GM12891 (cell line): ENCODE measurements around the gene CMTM2.
"Not testable (repeated sequence)": the region's sequence is repeated elsewhere in the genome, so short reads cannot be mapped to it uniquely, and the experiment has no call there.

ENCODE experiments used
- DNase-seq: peaks from one replicate; pipeline ENCODE4 v3.0.0; 2011; ENCODE audit warnings: low spot score; ENCODE audit not compliant: insufficient read length
- FAIRE-seq: peaks from 2 replicates; lab custom pipeline; 2011; peaks lifted over from hg19 to GRCh38; lab: Jason Lieb, UNC
- PAX5 ChIP-seq: IDR thresholded peaks from 2 replicates; pipeline ENCODE4 v1.6.1; 2011; ENCODE audit warnings: low read length, moderate library complexity, mild to moderate bottlenecking; ENCODE audit not compliant: insufficient read depth, severe bottlenecking
- POLR2A ChIP-seq: IDR thresholded peaks from 2 replicates; pipeline ENCODE4 v1.6.1; 2011; ENCODE audit warnings: low read depth, low read length, control low read depth
- POLR2AphosphoS5 ChIP-seq: IDR thresholded peaks from 2 replicates; pipeline ENCODE4 v1.6.1; 2011; ENCODE audit warnings: low read depth, low read length, control low read depth
- POU2F2 ChIP-seq: IDR thresholded peaks from 2 replicates; pipeline ENCODE4 v1.6.1; 2011; ENCODE audit warnings: low read depth, mild to moderate bottlenecking, control low read depth, low read length, moderate library complexity
- SPI1 ChIP-seq: IDR thresholded peaks from 2 replicates; pipeline ENCODE4 v1.6.1; 2011; ENCODE audit warnings: low read depth, low read length, control low read depth
- TAF1 ChIP-seq: IDR thresholded peaks from 2 replicates; pipeline ENCODE4 v1.6.1; 2011; ENCODE audit warnings: low read depth, low read length, control low read depth

The CMTM2 gene

DNA sequence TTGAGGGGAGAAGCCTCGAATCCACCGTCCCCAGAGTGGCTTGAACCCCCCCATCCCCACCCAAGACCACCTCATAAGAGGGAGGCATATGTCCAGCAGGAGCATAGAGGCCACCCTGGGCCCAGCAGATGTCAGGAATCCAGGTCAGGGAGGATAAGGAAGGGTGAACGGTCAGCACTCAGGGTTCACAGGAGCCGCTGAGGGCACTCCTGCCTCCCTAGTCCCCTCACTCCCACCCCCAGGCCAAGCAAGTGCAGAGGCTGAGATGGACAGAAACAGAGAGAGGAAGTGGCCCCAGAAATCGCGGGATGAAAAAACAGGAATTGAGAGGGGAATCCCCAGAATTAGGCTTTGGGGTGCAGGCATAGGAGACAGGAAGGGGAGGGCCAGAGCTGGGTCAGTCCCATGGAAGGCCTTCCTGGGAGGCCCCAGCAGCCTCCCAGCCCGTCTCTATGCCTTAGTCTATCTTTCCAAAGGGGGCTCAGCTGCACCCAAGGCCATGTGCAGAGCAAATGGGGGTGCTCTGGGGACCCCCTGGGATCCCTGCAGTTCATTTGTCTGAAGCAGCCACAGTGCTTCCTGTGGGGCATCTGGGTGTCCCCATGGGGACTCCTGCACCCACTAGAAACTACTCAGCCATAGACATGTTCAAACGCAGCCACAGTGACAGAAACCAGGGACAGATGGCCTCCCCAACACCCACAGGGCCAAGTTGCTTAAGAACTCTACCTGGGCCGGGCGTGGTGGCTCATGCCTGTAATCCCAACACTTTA is 26.9 kb downstream of the CMTM2 start:
- TF ChIP-seq POLR2A (no peak), PAX5 (peak; percentile 52), SPI1 (peak; percentile 80)
- FAIRE-seq: peak; percentile 81
- DNase-seq: no peak

DNA sequence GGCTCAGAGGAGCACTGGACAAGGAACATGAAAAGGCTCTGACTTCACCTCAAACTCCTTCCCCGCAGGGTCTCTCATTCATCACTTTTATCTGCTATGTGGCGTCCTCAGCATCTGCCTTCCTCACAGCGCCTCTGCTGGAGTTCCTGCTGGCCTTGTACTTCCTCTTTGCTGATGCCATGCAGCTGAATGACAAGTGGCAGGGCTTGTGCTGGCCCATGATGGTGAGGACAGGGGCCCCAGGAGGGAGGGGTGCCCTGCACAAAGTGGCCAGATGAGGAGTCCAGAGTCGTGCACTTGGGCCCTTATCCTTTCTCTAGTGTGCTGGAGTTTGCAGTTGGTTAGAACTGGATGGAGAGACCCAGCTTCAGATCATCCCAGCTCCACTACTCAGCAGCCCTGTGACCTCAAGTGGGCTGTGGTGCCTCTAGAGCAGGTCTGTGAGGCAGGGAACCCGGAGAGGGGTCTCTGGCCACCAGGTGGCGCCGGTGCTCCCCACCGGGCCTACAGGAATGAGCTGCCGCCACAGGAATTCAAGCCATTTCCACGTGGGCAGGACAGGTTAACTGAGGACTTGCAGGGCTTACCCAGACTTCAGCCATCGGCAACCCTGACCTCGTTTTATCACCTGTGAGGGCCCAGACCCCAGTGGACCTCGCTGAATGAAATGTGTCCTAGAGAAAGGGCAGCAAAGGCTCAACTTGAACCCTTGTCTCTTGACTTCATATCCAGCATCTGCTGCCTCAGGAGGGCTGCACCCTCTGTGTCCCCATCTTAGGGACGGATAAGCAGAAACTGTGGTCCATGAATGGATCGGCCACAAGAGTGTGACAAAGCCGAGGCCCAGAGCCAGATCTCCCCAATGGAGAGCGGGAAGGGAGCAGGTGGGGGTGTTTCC is 29.2 kb downstream of the CMTM2 start:
- TF ChIP-seq POU2F2 (no peak), SPI1 (no peak), PAX5 (no peak), POLR2AphosphoS5 (no peak), TAF1 (no peak), POLR2A (no peak)
- FAIRE-seq (peak; percentile 88), DNase-seq (peak; percentile 93)

DNA sequence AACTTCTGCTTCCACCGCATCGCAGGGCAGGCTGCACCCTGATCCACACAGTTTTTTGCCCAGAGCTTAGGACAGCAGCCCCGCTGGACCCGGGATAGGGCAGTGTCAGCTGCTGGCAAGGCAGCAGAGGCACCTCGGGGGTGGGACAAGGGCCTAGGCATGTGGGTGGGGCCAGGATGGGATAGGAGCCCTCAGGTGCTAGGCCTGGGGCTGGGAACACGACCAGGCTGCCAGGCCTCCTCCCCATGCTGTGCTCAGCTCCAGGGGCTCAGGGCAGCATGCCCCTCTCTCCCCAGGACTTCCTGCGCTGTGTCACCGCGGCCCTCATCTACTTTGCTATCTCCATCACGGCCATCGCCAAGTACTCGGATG is 29.9 kb downstream of the CMTM2 start:
- FAIRE-seq: no peak
- no peak for DNase-seq
- TF ChIP-seq POU2F2 (no peak), POLR2AphosphoS5 (no peak), TAF1 (no peak), SPI1 (no peak), PAX5 (no peak), POLR2A (no peak)

DNA sequence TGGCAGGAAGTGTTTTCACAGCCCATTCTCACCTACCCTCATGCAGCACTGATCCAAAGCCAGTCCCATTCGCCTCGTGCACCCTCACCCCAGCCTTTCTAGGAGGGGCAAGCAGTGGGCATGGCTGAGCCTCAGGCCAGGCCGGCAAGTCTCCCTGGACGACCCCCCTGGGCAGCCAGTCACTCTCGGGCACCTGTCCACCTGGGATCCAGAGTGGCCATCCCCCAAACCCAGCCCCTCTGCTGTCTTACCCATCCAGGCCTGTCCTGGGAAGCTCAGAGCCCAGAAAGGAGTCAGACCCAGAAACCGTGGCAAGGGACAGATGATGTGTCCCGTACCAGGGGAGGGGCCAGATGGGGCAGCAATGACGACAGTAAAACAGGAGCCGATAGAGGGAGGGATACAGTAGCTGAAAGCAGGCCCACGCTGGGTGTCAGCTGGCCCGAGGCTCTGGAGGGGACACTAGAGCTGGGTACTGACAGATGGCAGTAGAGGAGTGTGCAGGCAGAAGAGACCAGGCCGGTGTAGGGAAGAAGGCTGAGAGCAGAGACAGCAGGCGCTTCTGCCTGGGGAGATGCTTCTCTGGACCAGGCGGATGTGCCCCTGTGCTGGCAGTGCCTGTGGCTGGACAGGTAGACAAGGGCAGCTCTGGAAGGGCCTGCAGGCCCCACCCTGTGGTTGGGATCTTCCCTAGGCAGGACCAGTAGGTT is 31.0 kb downstream of the CMTM2 start:
- DNase-seq (no peak), FAIRE-seq (no peak)
- TF ChIP-seq PAX5: no peak
- TF ChIP-seq SPI1: no peak
- no peak for TF ChIP-seq POU2F2
- no peak for TF ChIP-seq POLR2AphosphoS5
- no peak for TF ChIP-seq POLR2A
- TF ChIP-seq TAF1: no peak

DNA sequence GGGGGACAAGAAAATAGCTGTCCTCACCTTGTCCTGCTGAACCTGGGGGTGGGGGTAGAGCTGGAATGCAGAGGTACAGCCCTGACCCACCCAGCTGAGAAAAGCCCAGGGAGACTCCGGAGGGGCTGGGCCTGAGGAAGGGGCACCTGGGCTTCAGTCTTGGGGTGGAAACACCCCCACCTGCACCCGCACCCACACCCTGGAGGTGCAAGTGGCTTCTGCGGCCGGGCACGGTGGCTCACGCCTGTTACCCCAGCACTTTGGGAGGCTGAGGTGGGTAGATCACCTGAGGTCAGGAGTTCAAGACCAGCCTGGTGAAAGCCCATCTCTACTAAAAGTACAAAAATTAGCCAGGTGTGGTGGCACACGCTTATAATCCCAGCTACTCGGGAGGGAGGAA is 32.6 kb downstream of the CMTM2 start:
- FAIRE-seq, DNase-seq: not testable (repeated sequence)

DNA sequence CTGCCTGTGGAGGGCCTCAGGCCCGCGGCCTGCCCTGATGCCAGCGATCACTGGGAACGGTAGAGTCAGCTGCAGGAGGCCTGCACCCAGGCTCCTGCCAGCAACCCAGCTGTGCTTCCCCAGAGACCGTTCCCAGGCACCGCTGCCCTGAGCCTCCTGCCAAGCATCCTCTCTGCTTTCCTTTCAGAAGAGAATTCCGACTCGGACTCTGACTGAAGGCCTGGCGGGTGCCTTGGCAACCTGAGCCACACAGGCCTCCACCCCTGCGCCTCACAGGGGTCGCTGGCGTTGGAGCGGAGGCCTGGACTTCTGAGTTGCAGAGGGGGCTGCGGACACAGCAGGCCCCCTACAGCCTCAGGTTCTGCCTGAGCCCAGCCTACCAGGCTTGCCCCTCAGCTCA is 33.2 kb downstream of the CMTM2 start:
- no peak for TF ChIP-seq POLR2AphosphoS5
- TF ChIP-seq TAF1: no peak
- TF ChIP-seq PAX5: no peak
- no peak for TF ChIP-seq POLR2A
- TF ChIP-seq SPI1: no peak
- TF ChIP-seq POU2F2: no peak
- FAIRE-seq (no peak), DNase-seq (no peak)

DNA sequence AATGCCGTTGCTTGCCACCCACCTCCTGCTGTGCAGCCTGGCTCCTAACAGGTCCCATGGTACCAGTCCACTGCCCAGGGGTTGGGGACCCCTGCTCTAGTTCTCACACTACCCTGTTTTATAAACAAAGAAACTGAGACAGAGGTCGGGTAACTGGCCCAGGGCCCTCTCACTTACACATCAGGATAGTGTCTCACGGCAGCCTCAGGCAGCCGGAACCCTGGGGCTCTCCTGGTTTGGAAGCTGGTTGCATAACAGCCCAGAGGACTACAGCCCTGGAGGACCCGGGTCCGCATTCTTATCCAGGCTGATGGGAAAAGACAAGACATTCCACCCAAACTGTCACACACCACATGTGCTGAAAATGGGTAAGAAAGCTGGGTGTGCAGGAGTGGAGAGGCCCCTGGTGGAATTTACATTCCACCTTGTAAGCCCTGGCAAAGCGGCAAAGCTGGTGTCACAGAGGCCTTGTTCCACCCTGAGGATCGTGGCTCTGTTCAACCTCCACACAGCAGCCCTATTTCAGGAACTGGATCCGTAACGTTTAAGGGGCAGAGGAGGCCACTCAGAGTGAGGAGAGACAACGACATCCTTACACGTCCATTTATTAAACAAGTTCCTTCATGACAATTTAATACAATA is 35.0 kb downstream of the CMTM2 start:
- no peak for FAIRE-seq
- TF ChIP-seq POLR2A (no peak), TAF1 (no peak), POLR2AphosphoS5 (no peak), PAX5 (no peak), POU2F2 (no peak)

DNA sequence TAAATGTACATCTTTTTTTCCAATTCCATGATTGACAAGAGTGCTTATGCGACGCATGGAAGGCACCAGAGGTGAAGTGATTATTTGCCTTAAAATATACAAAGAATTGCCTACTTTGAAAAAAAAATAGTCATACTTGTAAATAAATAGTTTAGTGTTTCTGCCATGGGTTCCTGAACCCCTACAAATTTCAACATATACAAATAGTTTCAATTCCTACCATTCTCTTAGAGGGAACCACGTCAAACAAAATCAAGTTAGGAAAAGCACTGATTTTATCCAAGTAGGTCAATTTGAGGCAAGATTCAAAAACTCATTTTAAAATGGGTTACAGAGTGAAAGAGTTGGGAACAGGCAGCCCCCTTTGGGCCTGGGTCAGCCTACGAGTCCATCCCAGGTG is 36.9 kb downstream of the CMTM2 start:
- TF ChIP-seq SPI1 (no peak), PAX5 (no peak), POLR2A (no peak), POLR2AphosphoS5 (no peak), TAF1 (no peak), POU2F2 (no peak)
- FAIRE-seq (no peak), DNase-seq (no peak)

More for the DNA sequence above, 35.0 kb downstream of the CMTM2 start:
- no peak for DNase-seq

DNA sequence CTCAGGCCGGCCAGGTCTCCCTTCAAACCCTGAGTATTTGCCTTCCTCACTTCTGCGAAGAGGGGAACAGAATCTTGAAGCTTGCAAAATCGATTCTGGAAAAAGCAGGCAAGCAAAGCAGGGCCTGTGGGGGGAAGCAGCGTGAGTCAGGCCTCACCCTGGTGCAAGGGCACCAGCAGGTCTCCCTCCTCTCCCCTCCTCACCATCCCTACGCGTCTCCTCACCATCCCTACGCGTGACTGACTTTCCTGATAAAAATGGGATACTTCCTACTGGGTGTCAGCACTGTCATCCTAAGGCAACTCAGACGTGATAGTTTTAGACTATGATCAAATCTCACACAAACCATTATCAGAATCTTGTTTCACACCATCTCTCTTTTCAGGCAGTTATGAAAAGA is 37.3 kb downstream of the CMTM2 start:
- DNase-seq (no peak), FAIRE-seq (no peak)
- TF ChIP-seq POLR2A (no peak), PAX5 (no peak), POU2F2 (no peak)

DNA sequence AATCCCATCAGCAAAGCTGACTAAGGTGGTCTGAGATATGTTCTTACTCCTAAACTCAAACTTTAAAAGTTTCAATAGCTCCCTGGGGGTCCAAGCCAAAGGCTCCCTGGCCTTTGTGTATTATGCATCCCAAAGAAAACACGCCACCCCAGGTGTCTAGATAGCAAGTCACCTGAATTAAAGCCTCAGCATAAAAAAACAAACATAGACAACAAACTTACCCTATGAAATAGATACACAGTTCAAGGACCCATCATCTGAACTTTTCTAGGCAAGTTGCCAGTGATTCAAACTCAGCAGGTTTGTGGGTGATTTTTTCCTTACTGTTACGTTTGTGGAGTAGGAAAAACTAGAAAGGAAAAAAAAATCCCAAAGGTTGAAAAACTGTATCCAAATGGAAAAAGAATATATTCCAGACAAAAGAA is 37.8 kb downstream of the CMTM2 start:
- DNase-seq: no peak
- TF ChIP-seq POU2F2 (no peak), TAF1 (no peak), SPI1 (no peak)
- no peak for FAIRE-seq
